ENCODE measurements around the gene DAND5.

- no peak for TF ChIP-seq CTCF (IDR thresholded peaks at IDR 0.05)
- TF ChIP-seq EP300 (IDR thresholded peaks at IDR 0.05) = no peak
- TF ChIP-seq POLR2A (IDR thresholded peaks at IDR 0.05) = no peak
Measured at GRCh38 chr19:13002166-13002898, 33.0 kb downstream of the DAND5 start.

Data from ovary (tissue), 3 donors.